Activated T-cell treated with anti-CD3 and anti-CD28 coated beads, Interleukin-2, amount 50 U/mL, for 24 hours (primary cell): ENCODE results near the gene CSF1.
A peak's percentile ranks its signal among the peaks of the same experiment; 100 is the strongest.

Experiments used
- DNase-seq: peaks from one replicate; pipeline ENCODE4 v3.0.0-alpha.2; 2020
- H3K27ac Mint-ChIP-seq: 2 replicates; pipeline ENCODE4 v1.8.0; 2020; ENCODE audit warnings: mild to moderate bottlenecking, mixed read lengths
- H3K27me3 Mint-ChIP-seq: 2 replicates; pipeline ENCODE4 v1.8.0; 2020; ENCODE audit warnings: mixed read lengths
- H3K36me3 Mint-ChIP-seq: 2 replicates; pipeline ENCODE4 v1.8.0; 2020; ENCODE audit warnings: low read depth, mixed read lengths
- H3K4me1 Mint-ChIP-seq: 2 replicates; pipeline ENCODE4 v1.8.0; 2020; ENCODE audit warnings: low read depth, mixed read lengths
- H3K4me3 Mint-ChIP-seq: 2 replicates; pipeline ENCODE4 v1.8.0; 2020; ENCODE audit warnings: mild to moderate bottlenecking, moderate library complexity, mixed read lengths
- H3K9me3 Mint-ChIP-seq: 2 replicates; pipeline ENCODE4 v1.8.0; 2020; ENCODE audit warnings: mixed read lengths

The CSF1 gene

DNA sequence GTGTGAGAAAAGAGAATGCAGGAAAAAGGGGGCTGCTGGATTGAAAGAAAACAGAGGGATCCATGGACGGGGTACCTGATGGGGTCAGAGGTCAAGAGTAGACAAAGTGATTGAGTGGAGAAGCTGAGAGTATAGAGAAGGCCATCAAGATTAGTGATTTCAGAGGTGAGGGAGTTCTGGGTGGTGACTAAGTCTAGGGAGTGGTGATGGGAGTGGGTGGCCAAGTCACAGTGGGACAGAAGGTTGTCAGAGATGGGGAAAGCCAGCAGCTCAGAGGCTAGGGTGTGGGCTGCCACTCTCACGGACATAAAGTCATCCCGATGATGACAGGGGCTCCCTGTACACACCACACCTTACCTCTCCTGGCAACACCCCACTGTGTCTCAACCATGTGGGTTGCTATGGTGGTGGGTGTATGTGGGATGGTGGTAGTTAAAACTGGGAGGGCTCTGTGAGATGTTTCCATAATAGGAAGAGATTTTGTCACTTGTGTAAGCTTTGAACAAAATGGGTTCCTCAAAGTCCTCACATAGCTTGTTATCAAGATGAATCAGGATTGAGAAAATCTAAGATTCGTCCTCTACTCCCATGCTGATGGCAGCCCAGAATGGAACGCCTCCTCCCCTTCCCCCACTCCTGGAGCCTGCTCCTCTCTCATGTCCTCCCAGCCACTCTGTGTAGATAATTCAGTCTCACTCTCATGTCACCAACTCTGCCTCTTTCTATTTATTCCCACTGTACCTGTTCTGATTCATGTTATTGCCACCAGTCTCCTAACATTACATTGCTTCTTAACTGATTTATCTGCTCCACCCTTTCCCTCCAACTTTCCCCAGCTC, 20.3 kb upstream of the CSF1 start:
- Mint-ChIP-seq H3K9me3 (no peaks in the 10 kb centered on the region), H3K27ac (peak overlapping the region; percentile 91), H3K27me3 (no peaks in the 10 kb centered on the region), H3K36me3 (no peaks in the 10 kb centered on the region), H3K4me1 (peaks cover 35% of the 10 kb centered on the region), H3K4me3 (peak overlapping the region; percentile 4)
- DNase-seq, result peak; percentile 67

DNA sequence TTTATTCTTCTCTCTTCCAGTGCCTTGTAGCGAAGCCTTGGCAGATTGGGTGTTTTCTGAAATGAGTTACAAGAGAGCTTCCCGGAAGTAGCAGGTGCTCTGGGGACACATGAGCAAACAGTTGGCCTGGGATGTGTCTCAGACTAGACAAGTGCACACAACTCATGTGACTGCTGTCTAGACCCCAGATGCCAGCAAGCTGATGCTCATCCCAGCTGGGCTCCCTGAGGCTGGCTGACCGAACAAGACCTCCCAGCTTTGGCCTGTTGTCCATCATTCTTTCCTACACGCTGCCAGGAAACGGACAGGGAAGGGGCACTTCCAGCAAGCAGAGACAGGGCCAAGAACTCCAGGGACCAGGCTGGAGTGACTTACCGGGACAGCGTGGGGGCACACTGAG, 18.7 kb upstream of the CSF1 start:
- DNase-seq, result no peak
- H3K9me3 Mint-ChIP-seq, result no peaks in the 10 kb centered on the region
- H3K4me1 Mint-ChIP-seq, result peaks cover 36% of the 10 kb centered on the region
- no peak overlapping the region for H3K4me3 Mint-ChIP-seq
- no peaks in the 10 kb centered on the region for H3K27me3 Mint-ChIP-seq
- H3K27ac Mint-ChIP-seq, result peak overlapping the region; percentile 9
- no peaks in the 10 kb centered on the region for H3K36me3 Mint-ChIP-seq

DNA sequence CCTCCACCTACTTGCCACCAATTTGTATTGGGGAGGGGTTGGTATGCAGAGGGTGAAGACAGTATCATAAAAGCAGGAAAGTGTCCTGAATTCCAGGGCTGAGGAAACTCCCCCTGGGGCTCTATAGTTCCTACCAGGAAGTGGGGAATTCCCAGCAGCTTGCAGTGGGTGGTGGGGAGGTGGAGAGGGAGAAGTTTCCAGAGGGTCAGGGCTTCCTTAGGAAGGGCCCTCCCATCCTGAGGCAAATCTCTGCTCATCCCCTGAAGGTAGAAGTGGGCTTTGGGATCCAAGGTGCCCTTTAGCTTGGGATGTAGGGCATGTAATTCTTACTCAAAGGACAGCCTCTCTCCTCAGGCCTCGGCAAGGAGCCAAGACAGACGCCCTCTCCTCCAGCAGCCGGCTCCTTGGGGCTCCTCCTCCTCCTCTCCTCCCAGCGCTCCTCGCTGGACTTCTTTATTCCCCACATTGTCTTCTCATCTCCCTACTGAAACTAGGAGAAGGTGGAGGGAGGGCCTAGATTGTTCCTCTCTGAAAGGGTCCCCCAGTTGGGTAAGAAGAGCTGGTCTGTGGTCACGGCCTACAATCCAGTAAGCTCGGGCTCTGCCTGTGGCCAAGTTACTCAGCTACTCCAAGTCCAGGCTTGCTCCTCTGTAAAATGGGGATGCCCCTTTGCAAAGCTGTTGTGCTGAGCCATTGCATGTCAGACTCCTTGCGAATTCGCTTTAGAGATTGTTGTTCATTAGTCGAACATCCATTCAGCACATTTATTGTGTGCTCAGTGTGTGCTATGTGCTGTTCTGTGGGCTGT, 17.9 kb upstream of the CSF1 start:
- no peak overlapping the region for H3K27ac Mint-ChIP-seq
- no peaks in the 10 kb centered on the region for H3K36me3 Mint-ChIP-seq
- H3K9me3 Mint-ChIP-seq, result no peaks in the 10 kb centered on the region
- no peak for DNase-seq
- no peak overlapping the region for H3K4me3 Mint-ChIP-seq
- peaks cover 36% of the 10 kb centered on the region for H3K4me1 Mint-ChIP-seq
- H3K27me3 Mint-ChIP-seq, result no peaks in the 10 kb centered on the region

DNA sequence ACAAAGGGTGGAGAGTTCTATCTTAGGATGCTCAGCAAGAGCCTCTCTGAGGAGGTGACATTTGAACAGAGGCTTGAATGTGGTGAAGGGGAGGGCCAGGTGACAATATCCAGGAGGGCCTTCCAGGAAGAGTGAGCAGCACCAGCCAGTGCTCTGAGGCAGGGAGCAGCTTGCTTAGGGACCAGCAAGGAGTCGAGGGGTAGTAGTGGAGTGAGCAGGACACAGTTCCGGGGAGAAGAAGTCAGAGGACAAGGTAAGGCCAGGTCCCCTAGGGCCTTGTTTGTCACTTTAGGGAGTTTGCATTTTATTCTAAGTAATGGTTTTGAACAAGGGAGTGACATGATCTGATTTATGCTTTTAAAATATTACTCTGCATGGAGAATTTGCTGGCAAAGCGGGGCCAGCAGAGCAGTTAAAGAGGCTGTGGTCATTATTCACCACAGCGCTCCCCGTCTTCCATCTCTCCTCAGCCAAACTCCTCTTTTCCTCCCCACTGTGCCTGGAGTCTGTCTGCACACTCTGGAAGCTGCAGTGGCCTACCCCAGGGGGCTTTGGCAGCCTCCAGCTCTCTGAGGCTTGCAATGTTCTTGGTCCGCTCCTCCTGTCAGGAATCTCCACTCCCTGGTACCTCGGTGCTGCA, 17.0 kb upstream of the CSF1 start:
- no peaks in the 10 kb centered on the region for H3K36me3 Mint-ChIP-seq
- H3K27me3 Mint-ChIP-seq, result no peaks in the 10 kb centered on the region
- no peak overlapping the region for H3K4me3 Mint-ChIP-seq
- H3K27ac Mint-ChIP-seq, result no peak overlapping the region
- peaks cover 36% of the 10 kb centered on the region for H3K4me1 Mint-ChIP-seq
- no peaks in the 10 kb centered on the region for H3K9me3 Mint-ChIP-seq
- no peak for DNase-seq

DNA sequence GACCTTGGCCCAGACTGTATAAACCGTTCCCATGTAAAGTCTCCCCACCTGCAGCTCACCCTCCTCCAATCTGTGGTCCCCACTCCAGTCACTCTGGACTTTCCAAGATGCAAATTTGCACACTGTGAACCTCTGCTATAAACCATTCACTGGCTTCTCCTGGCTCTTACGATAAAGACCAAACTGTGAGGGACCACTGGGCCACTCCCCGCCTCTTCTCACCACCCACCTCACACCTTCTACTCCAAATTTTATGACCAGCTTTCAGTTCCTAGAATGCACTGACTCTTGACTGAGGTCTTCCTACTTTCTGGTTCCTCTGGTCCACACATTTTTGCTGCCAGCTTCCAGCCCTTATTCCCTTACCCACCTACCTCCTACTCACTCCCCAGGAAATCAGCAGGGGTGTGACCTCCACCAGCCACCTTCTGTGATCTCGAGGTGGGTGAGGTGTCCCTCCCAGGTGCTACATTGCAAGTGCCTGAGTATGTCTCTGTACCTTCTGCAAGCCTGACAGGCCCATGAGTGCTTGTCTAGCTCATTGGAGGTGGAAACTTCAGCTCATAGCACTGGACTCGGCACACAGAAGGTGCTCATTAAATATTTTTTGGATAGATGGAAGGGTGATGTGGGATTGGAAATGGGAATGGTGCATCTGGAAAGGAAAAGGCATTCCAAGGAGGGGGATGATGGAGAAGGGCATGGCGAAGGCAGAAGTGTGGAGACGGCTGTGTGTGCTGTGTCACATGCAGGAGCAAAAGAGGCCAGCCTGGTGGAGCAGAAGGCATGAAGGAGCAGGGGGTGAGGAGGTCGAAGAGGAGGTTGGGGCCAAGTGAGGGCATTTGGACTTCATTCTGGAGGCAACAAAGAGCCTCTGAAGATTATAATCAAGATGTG, 15.6 kb upstream of the CSF1 start:
- H3K27ac Mint-ChIP-seq, result no peak overlapping the region
- H3K9me3 Mint-ChIP-seq, result no peaks in the 10 kb centered on the region

DNA sequence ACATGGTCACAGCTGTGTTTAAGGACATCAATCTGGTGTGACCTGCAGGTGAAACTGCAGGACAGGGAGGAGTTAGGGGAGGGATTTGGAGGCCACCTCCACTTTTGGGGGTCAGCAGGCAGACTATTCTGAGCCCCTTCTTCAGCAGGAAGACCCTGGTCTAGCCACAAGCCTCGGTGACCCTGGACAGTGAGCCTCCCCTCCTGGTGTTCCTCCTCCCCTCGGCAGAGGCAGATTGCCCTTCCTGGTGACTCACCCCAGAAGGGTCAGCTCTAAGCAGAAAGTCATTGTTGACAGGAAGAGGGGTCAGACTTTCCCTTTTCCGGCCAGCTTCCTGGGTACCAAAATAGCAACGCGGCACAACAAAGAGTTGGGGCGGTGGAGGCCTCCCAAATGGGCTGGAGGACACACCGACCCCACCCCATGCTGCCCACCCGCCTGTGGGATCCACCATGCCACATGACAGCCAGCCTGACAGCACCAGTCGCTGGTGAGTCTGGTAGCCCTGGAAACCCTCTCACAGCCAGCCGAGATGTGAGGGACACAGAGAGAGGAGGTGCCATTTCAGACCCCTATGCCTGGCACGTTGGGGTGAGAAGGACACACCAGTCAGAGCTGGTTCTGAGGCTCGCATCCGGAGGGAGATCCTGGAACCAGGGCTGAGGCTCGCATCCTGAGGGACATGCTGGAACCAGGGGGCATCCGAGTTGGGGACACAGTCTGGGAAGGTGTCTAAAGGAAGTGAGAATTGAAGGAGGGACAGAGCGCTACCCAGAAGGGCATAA, 14.7 kb upstream of the CSF1 start:
- Mint-ChIP-seq H3K27ac (no peak overlapping the region), H3K9me3 (no peaks in the 10 kb centered on the region), H3K36me3 (no peaks in the 10 kb centered on the region), H3K4me1 (peaks cover 19% of the 10 kb centered on the region), H3K27me3 (no peaks in the 10 kb centered on the region), H3K4me3 (no peak overlapping the region)
- no peak for DNase-seq

More for the DNA sequence above, 15.6 kb upstream of the CSF1 start:
- no peak overlapping the region for H3K4me3 Mint-ChIP-seq
- DNase-seq, result no peak
- no peaks in the 10 kb centered on the region for H3K36me3 Mint-ChIP-seq
- no peaks in the 10 kb centered on the region for H3K27me3 Mint-ChIP-seq
- H3K4me1 Mint-ChIP-seq, result peaks cover 27% of the 10 kb centered on the region

DNA sequence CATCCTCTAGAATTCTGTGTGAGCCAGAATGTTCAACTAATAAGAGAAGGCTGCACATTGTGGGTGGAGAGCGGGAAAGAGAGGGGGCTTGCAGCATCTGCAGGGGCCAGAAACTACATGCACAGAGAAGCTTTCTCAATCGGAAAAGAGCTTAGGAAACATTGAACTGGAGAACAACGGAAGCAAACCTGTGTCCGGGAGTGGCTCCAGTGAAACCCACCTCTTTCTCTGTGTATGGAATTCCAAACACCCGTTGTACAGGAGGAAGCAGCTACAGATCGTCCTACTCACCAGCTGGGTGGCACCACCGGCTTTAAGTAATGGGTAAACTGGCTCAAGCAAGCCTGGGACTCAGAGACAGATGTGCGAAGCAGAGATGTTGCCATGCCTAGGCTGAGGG, 14.0 kb upstream of the CSF1 start:
- Mint-ChIP-seq H3K36me3 (no peaks in the 10 kb centered on the region), H3K4me3 (no peak overlapping the region), H3K27ac (no peak overlapping the region), H3K27me3 (no peaks in the 10 kb centered on the region), H3K4me1 (peaks cover 16% of the 10 kb centered on the region), H3K9me3 (no peaks in the 10 kb centered on the region)
- DNase-seq, result no peak

DNA sequence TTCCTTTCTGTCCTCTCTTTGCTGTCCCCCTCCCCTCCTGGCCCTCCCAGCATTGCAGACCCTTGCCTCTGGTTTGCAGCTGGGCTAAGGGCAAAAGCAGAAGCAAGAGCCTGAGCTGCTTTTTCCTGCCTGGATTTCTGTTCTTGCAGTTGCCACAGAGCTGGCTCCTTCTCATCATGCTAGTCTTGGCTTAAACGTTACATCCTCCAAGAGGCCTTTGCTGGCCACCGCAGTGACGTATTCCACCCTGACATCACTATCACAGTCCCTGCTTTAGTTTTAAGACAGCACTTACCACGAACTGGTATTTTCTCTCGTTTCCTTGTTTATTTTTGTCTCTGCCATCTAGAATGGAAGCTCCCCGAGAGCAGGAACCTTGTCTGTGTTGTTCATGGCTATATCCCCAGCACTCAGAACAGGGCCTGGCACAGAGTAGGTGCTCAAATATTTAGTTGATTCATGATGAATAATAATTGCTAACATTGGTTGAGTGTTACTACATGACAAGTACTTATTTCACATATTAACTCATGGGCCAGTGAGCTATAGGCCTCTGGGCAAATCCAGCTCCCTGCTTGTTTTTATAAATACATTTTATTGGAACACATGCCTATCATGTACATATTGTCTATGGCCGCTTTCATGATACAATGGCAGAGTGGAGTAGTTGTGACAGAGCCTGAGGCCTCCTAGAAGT, 13.2 kb upstream of the CSF1 start:
- Mint-ChIP-seq H3K27me3 (no peaks in the 10 kb centered on the region), H3K9me3 (no peaks in the 10 kb centered on the region), H3K4me1 (peaks cover 11% of the 10 kb centered on the region), H3K36me3 (no peaks in the 10 kb centered on the region), H3K4me3 (no peak overlapping the region), H3K27ac (no peak overlapping the region)
- no peak for DNase-seq

DNA sequence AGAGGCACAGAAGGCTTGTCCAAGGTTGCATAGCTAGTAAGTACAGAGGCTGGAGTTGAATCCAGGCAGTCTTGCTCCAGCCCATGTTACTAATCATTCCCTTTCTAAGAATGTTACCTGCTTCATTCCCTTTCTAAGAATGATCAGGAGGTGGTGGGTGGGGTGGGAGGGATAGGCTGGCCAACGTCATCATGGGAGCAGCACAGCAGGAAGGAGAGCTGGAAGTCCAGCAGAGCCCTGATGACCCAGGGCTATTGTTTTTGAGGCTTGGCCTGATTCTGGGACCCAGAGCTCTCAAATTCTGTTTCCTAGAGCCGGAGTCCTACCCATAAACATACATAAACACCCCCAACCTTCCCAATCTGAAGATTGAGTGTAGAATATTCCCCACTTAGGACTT, 11.8 kb upstream of the CSF1 start:
- Mint-ChIP-seq H3K4me1 (peaks cover 11% of the 10 kb centered on the region), H3K27ac (no peak overlapping the region), H3K9me3 (no peaks in the 10 kb centered on the region), H3K4me3 (no peak overlapping the region), H3K36me3 (no peaks in the 10 kb centered on the region), H3K27me3 (no peaks in the 10 kb centered on the region)
- no peak for DNase-seq

DNA sequence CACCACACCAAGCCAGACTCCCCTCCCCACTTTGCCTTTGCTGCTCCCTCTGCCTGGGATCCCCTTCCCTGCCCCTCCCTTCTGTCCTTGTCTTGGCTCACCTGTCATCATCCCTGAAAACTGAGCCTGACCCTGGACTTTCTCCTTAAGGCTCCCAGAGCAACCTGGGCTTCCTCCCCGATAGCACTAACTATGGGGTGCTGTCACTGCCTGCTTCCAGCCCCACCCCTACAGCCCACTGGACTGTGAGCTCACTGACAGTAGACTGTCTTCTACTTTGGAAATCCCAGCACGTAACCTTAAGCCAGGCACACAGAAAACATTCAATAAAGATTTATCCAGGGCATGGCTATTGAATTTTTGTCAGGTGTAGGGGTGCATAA, 9.5 kb upstream of the CSF1 start:
- H3K4me3 Mint-ChIP-seq, result no peak overlapping the region
- no peaks in the 10 kb centered on the region for H3K27me3 Mint-ChIP-seq
- peaks cover 4% of the 10 kb centered on the region for H3K36me3 Mint-ChIP-seq
- no peak overlapping the region for H3K27ac Mint-ChIP-seq
- H3K4me1 Mint-ChIP-seq, result peaks cover 20% of the 10 kb centered on the region
- H3K9me3 Mint-ChIP-seq, result peaks cover 4% of the 10 kb centered on the region
- DNase-seq, result no peak

DNA sequence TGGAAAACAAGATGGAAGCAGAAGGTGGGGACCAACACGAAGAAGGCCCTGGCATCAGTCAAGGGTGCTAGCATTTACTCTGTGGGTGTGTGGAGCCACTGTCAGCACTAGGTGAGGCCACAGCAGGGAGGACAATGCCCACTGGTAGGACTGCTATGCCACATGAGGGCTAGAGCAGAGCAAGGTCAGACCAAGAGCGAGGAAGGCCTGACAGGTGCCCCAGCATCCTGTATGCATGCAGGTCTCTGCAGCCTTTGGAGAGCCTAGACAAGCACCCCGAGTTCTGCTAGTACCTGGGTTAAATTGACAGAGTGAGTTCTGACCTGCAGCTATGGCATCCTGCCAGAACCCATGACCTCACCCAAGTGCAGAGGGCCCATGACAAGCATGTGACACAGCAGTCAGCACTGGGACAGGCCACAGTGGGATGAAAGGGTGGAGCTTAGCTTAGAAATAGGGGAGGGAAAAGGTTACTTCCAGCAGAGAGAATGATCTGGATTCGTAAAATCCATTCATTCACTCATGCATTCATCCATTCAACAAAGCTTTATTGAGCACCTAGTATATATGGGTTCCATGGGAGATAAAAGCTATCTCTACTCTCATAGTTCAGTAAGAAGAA, 9.0 kb upstream of the CSF1 start:
- peaks cover 23% of the 10 kb centered on the region for H3K4me1 Mint-ChIP-seq
- H3K27me3 Mint-ChIP-seq, result no peaks in the 10 kb centered on the region
- DNase-seq, result no peak
- no peak overlapping the region for H3K27ac Mint-ChIP-seq
- H3K4me3 Mint-ChIP-seq, result no peak overlapping the region
- peaks cover 4% of the 10 kb centered on the region for H3K36me3 Mint-ChIP-seq
- H3K9me3 Mint-ChIP-seq, result peaks cover 4% of the 10 kb centered on the region

DNA sequence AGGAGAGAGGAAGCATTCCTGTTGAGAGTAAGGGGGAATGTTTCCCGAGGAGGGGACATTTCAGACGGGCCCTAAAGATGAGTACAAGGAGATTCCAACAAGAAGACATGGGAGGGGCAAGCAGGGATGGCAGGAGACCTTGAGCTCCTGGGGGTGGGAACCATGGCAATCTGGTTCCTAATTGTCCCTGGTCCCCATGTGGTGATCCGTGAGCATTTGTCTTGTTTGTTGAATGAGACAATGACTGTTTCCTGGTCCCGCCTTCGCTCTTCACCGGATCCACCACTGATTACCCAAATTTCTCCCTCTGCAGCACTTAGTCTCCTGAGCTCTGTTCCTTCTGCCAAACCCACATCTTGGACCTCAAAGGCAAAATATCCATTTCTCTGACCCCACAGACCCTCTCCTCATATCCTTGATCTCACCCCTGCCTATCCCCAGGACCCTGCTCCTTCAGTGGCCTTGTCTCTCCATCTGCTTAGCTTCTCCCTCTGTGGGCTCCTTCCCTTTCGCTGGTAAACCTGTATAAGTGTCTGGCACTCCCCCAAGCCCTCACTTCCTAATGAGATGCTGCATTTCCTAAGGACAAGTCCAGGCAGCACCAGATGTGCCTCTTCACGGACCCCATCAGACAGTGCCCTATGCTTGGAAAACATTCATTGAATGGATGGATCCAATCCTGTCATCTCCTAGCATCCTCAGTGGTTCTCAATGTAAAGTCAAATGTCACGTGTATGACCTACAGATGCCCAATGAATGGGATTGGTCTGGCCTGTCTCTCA, 8.3 kb upstream of the CSF1 start:
- H3K27ac Mint-ChIP-seq, result no peak overlapping the region

More for the DNA sequence above, 8.3 kb upstream of the CSF1 start:
- DNase-seq, result no peak
- no peak overlapping the region for H3K4me3 Mint-ChIP-seq
- H3K9me3 Mint-ChIP-seq, result peaks cover 4% of the 10 kb centered on the region
- peaks cover 4% of the 10 kb centered on the region for H3K36me3 Mint-ChIP-seq
- H3K27me3 Mint-ChIP-seq, result no peaks in the 10 kb centered on the region
- peaks cover 31% of the 10 kb centered on the region for H3K4me1 Mint-ChIP-seq
